GM19455 (cell line): ENCODE measurements around the gene PLP1.
A peak's percentile ranks its signal among the peaks of the same experiment; 100 is the strongest.

Source experiments
- ATAC-seq: cut with Tn5 transposase; IDR thresholded peaks from one replicate; pipeline ENCODE4 v1.9.1; 2021; ENCODE audit not compliant: unreplicated experiment

The PLP1 gene

GRCh38 chrX:103823591-103823990 lies 47.0 kb downstream of the PLP1 start:
- ATAC-seq: no peak

GRCh38 chrX:103825881-103826280 lies 49.2 kb downstream of the PLP1 start:
- no peak for ATAC-seq

GRCh38 chrX:103828529-103828928 lies 51.9 kb downstream of the PLP1 start:
- ATAC-seq: no peak

GRCh38 chrX:103830848-103831247 lies 54.2 kb downstream of the PLP1 start:
- no peak for ATAC-seq

GRCh38 chrX:103831342-103831802 lies 54.7 kb downstream of the PLP1 start:
- peak; percentile 27 for ATAC-seq

DNA sequence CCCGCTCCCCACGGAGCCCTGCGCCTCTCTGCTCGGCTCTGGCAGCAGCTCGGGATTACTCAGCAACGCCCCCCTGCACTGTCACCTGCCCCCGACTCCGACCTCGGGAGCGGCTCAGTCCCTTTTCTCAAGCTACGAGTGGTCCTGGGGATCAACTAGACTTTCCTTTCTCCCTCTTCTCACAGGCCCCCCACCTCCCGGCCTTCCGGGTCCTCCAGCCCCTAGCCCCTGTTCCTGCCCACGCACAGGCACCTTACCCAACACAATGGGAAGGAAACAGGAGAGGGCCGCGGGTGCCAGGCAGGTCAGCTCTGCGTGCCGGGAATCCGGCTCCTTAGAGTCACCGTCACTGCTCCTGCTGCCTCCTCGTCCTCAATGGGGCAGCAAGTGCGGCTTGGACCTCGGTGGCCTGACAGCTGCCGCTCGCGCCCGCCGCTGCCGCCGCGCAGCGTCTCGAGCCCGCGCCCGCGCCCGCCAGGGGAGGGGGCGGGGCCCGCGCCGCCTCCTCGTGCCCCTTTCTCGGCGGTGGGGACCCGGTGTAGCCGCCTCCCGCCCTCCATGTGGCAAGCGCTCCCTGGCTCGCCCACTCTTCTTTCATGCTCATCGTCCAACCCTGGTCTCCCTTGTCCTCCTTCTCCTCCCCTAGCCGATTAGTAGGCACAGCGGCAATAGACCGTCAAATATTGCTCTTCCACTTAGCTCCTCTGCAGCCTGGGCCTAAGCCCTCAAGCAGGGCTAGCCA lies 55.3 kb downstream of the PLP1 start, which contains the start of gene RAB9B:
Gene RAB9B, minus strand, starts transcription at position 455 of the 742 bp plus-strand sequence. CDS start 6,473 bp downstream, outside the sequence.
- ATAC-seq: peak; percentile 92

GRCh38 chrX:103839404-103839803 lies 62.8 kb downstream of the PLP1 start:
- ATAC-seq: no peak
